Smooth muscle cell (in vitro differentiated cells): ENCODE results near the gene NEIL1. TPM values are rescaled to one million over a fixed set of nuclear protein-coding genes. Genes with fewer than 3 reads are reported as not detected.

ENCODE experiments used
- DNase-seq: peaks from one replicate; lab custom pipeline; 2025; ENCODE audit not compliant: unreplicated experiment; lab: John Stamatoyannopoulos, UW
- H2AFZ ChIP-seq: fragments of 200-600 bp; sonication (generic); 2 replicates; pipeline ENCODE4 v1.6.0; 2016; ENCODE audit warnings: antibody characterized with exemption, low read depth, mild to moderate bottlenecking
- H3F3A ChIP-seq: fragments of 200-600 bp; sonication (generic); 2 replicates; pipeline ENCODE4 v1.6.0; 2017; ENCODE audit warnings: antibody characterized with exemption, low read depth
- H3K27ac ChIP-seq: fragments of 200-600 bp; sonication (generic); 2 replicates; pipeline ENCODE4 v1.5.1; 2016; ENCODE audit warnings: low read depth, mild to moderate bottlenecking
- H3K27me3 ChIP-seq: fragments of 200-600 bp; sonication (generic); 2 replicates; pipeline ENCODE4 v1.6.1; 2016; ENCODE audit warnings: low read depth, mild to moderate bottlenecking
- H3K36me3 ChIP-seq: fragments of 200-600 bp; sonication (generic); 2 replicates; pipeline ENCODE4 v1.5.1; 2016; ENCODE audit warnings: low read depth
- H3K4me1 ChIP-seq: fragments of 200-600 bp; sonication (generic); 2 replicates; pipeline ENCODE4 v1.5.1; 2016; ENCODE audit warnings: low read depth
- H3K4me2 ChIP-seq: fragments of 200-600 bp; sonication (generic); 2 replicates; pipeline ENCODE4 v1.6.0; 2016; ENCODE audit warnings: mild to moderate bottlenecking
- H3K4me3 ChIP-seq: fragments of 200-600 bp; sonication (generic); 2 replicates; pipeline ENCODE4 v1.5.1; 2016; ENCODE audit warnings: mild to moderate bottlenecking
- H3K79me2 ChIP-seq: fragments of 200-600 bp; sonication (generic); 2 replicates; pipeline ENCODE4 v1.6.0; 2016; ENCODE audit warnings: low read depth, mild to moderate bottlenecking
- H3K9ac ChIP-seq: fragments of 200-600 bp; sonication (generic); 2 replicates; pipeline ENCODE4 v1.6.0; 2016; ENCODE audit warnings: low read depth
- H3K9me3 ChIP-seq: fragments of 200-600 bp; sonication (generic); replicated peaks from 2 replicates; pipeline ENCODE4 v1.5.1; 2016; ENCODE audit warnings: low read depth
- H4K20me1 ChIP-seq: fragments of 200-600 bp; sonication (generic); 2 replicates; pipeline ENCODE4 v1.6.0; 2016; ENCODE audit warnings: low read depth
- WGBS: methylation state at CpG from one replicate; pipeline ENCODE4 v1.1.7; 2016; ENCODE audit warnings: low lambda C conversion rate; 5-methylcytosine and 5-hydroxymethylcytosine counted together
- polyA plus RNA-seq: library from polyadenylated mRNA; unstranded; fragments of >200 nt; fragmentation: Nextera tagmentation; extraction: Ambion mirVana; gene quantifications from 2 replicates; pipeline ENCODE4 v1.2.1, GENCODE V29; 2016
- total RNA-seq: library from RNA; depleted of rRNA; stranded (reverse); fragments of >200 nt; gene quantifications from 2 replicates; pipeline ENCODE4 v1.2.3, GENCODE V29; 2014
- TF ChIP-seq, protein P1 (sequence below): fragments of 200-600 bp; sonication (generic); IDR thresholded peaks from 2 replicates; pipeline ENCODE4 v1.5.1; 2017; ENCODE audit warnings: borderline replicate concordance, mild to moderate bottlenecking, antibody characterized with exemption; ENCODE audit not compliant: insufficient read depth, poor library complexity, severe bottlenecking

NEIL1 gene
- total and polyA plus RNA-seq, 2 experiments from 2014 or later = 2.5 to 15.1 TPM

- 97% methylated on average over 17 of the region's 17 CpGs for WGBS
- H3F3A ChIP-seq = no peaks in the 10 kb centered on the region
- no peaks in the 10 kb centered on the region for H3K9me3 ChIP-seq
- H3K27ac ChIP-seq = no peak overlapping the region
- H3K4me3 ChIP-seq = no peak overlapping the region
- no peak for DNase-seq
- H3K4me1 ChIP-seq = no peaks in the 10 kb centered on the region
- no peaks in the 10 kb centered on the region for H4K20me1 ChIP-seq
- no peaks in the 10 kb centered on the region for H3K36me3 ChIP-seq
- no peaks in the 10 kb centered on the region for H3K79me2 ChIP-seq
- H3K27me3 ChIP-seq = no peaks in the 10 kb centered on the region
- H3K4me2 ChIP-seq = no peak overlapping the region
- H2AFZ ChIP-seq = no peak overlapping the region
- TF ChIP-seq, protein P1, sequence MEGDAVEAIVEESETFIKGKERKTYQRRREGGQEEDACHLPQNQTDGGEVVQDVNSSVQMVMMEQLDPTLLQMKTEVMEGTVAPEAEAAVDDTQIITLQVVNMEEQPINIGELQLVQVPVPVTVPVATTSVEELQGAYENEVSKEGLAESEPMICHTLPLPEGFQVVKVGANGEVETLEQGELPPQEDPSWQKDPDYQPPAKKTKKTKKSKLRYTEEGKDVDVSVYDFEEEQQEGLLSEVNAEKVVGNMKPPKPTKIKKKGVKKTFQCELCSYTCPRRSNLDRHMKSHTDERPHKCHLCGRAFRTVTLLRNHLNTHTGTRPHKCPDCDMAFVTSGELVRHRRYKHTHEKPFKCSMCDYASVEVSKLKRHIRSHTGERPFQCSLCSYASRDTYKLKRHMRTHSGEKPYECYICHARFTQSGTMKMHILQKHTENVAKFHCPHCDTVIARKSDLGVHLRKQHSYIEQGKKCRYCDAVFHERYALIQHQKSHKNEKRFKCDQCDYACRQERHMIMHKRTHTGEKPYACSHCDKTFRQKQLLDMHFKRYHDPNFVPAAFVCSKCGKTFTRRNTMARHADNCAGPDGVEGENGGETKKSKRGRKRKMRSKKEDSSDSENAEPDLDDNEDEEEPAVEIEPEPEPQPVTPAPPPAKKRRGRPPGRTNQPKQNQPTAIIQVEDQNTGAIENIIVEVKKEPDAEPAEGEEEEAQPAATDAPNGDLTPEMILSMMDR = no peak
- H3K9ac ChIP-seq = no peak overlapping the region
These were observed 11.3 kb downstream of the NEIL1 start for GRCh38 chr15:75357976-75358673.

- H3K4me3 ChIP-seq = no peak overlapping the region
- H3F3A ChIP-seq = no peaks in the 10 kb centered on the region
- 97% methylated on average over 9 of the region's 10 CpGs for WGBS
- H3K79me2 ChIP-seq = no peaks in the 10 kb centered on the region
- H2AFZ ChIP-seq = no peak overlapping the region
- DNase-seq = no peak
- H3K4me1 ChIP-seq = no peaks in the 10 kb centered on the region
- H3K9ac ChIP-seq = no peak overlapping the region
- H3K36me3 ChIP-seq = no peaks in the 10 kb centered on the region
- H4K20me1 ChIP-seq = no peaks in the 10 kb centered on the region
- H3K4me2 ChIP-seq = no peak overlapping the region
- no peak overlapping the region for H3K27ac ChIP-seq
- no peaks in the 10 kb centered on the region for H3K9me3 ChIP-seq
- TF ChIP-seq, protein P1 = no peak
- H3K27me3 ChIP-seq = no peaks in the 10 kb centered on the region
These were observed 12.1 kb downstream of the NEIL1 start for GRCh38 chr15:75358771-75359536.

DNA sequence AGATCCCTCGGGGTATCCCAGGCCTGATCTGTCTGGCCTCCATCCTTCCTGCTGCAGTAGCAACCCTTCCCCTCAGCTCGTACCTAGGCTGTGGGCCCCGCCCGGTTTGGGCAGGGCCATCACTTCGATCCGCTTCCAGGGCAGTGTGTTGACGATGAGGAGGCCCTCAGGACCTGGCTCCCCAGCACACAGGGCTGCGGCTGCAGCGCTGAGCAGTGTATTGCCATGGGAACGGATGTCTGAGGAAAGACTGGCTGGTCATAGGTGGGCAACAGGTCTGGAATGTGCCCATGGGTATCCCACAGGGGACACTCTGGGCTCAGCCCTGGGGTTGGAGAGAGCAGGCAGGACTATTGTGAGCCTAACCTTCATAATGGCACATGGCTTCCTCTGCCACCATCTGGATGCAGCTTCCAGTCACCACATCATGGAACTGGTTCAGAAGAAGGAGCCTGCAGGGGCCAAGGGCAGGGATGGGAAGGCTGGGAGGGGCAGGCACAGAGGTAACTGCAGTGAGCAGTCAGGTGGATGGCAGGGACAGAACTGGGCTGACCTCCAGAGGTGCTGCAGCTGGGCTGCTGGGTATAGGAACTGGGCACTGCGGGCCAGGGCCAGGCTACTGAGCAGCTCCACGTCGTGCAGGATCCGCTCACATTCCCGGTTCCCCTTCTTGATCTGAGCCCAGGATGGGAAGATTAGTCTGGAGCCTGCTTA lies 12.9 kb downstream of the NEIL1 start:
- no peaks in the 10 kb centered on the region for H3K27me3 ChIP-seq
- H3K9me3 ChIP-seq = no peaks in the 10 kb centered on the region
- no peak overlapping the region for H3K4me3 ChIP-seq
- H3K36me3 ChIP-seq = no peaks in the 10 kb centered on the region
- TF ChIP-seq, protein P1 = no peak
- no peaks in the 10 kb centered on the region for H4K20me1 ChIP-seq
- H3F3A ChIP-seq = no peaks in the 10 kb centered on the region
- H3K9ac ChIP-seq = no peak overlapping the region
- no peaks in the 10 kb centered on the region for H3K79me2 ChIP-seq
- no peak overlapping the region for H3K4me2 ChIP-seq
- 97% methylated on average over 15 of the region's 15 CpGs for WGBS
- no peaks in the 10 kb centered on the region for H3K4me1 ChIP-seq
- H3K27ac ChIP-seq = no peak overlapping the region
- H2AFZ ChIP-seq = no peak overlapping the region
- no peak for DNase-seq
